HG02970 (cell line): ENCODE data around the gene NLN.
"Not testable (repeated sequence)": the region's sequence is repeated elsewhere in the genome, so short reads cannot be mapped to it uniquely, and the experiment has no call there.

Experiments used
- ATAC-seq: cut with Tn5 transposase; IDR thresholded peaks from one replicate; pipeline ENCODE4 v1.9.1; 2021; ENCODE audit warnings: mild to moderate bottlenecking, moderate library complexity, moderate number of reproducible peaks; ENCODE audit not compliant: unreplicated experiment, low FRiP score

NLN gene

DNA sequence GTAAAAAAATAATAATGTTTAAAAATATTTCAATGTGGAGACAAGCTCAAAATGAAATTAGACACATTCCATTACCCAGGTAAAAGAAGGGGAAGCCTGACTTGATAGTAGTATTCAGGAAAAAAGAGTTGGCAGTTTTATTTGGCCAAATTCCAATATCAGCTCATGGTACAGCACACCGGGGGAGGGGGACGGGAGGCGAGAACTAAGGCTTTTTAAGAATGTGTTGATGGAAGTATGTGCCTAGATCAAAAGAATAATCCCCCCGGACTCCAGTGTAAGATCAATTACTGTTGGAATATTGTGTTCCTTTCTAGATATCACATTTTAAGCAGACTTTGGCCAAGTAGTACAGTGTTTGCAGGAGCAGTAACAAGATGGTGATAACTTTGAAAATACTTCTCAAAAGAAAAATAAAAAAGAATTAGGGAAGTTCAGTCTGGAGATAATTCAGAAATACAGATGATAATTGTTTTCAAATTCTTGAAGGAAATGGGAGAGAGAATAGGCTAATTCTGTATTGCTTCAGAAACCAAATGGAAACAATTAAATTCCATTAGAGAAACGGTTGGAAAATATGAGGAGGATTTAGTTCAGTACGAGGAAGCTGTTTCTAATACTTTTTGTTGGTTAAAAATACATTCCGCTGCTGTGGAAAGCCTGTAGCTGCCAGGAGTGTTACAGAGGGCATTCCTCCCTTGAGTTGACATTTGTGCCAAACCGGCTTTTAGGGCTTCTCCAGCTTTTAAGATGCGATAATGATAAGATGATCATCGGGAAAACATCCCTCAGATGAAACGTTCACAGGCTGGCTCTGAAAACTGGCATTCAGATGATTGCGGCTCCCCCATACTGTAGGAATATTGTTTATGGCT, 106.3 kb downstream of the NLN start:
- no peak for ATAC-seq

- ATAC-seq = no peak
Measured at GRCh38 chr5:65830856-65831255, 108.9 kb downstream of the NLN start.

DNA sequence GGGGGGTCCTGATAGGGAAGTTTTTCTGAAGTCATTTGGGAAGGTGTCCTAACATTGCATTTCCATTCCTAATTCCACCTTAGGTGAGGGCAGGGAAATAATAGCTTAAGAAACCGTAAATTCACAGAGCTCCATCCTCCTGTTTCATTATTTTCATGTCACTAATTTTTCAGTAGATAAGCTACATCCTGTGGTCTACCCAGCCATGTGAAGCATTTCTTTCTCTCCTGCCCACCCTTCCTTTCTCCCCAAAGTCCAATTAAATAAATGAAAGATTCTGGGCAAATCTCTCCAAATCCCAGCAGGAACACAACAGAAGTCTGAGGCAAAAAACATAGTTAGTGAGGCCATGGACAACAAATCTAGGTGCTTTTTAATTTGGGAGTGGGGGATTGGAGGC, 109.3 kb downstream of the NLN start:
- ATAC-seq = no peak

DNA sequence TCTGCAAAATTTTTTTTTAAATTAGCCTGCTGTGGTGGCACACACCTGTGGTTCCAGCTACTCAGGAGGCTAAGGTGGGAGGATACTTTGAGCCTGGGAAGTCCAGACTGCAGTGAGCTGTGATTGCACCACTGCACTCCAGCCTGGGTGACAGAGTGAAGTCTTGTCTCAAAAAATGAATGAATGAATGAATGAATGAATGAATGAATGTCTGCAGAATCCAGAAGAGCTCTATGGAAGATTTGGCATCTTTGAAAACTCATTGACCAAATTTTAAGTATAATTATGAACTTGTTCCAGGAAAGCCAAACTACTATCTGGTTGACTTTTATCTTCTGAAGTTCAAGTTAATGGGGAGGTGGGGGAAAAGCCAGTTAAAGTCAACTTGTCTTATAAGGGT, 110.1 kb downstream of the NLN start:
- no peak for ATAC-seq

DNA sequence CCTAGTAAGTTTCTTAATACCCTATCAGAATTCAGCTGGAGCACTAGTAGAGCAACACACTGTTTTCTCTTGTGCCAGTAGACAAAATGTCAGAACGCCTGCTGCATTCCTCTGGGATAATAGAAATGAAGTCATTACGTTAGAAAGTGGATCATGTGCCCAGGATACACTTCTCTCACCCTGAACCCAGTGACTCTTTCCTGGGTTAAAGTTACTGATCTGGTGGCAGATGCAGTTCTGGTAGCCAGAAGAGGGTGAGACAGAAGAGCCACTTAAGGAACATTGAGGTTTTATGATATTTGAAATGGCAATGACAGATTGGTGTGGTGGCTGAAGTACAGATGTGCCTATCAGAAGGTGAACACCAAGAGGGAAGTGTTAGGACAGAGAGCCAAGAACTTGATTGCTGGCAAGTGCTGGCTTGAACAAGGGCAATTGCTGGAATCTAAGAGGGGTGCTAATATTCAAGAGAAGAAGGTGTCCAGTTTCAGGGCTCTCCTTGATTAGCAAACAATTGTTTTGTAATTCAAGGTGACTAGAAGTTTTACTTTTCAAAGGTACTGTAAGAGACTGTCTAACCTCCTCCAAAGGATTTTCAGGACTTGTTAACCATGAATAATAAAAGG, 110.7 kb downstream of the NLN start:
- ATAC-seq = no peak

DNA sequence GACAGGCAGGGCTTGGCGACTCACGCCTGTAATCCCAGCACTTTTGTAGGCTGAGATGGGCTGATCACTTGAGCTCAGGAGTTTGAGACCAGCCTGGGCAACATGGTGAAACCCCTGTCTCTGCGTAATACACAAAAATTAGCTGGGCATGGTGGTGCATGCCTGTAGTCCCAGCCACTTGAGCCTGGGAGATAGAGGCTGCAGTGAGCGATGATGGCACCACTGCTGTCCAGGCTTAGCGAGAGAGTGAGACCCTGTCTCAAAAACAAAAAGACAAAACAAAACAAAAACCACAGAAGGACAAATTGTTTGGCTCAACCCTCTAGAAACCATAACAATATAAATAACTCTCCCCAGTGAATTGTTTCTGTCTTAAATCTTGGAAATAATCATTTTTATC, 111.8 kb downstream of the NLN start:
- ATAC-seq = no peak

GRCh38 chr5:65834306-65834705, 112.3 kb downstream of the NLN start:
- ATAC-seq = no peak

DNA sequence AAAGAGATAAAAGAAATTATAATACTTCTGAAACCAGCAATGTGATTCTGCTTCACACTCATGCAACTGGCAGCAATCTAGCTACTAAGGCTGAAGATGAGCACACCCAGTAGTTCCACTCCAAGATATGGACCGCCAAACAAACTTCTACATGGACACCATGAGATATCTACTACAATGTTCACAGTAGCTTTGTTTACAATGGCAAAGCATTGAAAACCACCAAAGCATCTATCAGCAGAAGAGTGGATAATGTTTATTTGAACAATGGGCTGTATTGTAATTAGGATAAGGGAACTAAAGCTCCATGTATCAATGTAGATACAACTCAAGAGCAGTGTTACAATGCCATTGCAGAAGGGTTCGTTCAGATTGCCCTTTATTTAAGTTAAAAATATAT, 113.2 kb downstream of the NLN start:
- ATAC-seq = no peak

GRCh38 chr5:65837139-65837538, 115.1 kb downstream of the NLN start:
- no peak for ATAC-seq

GRCh38 chr5:65839170-65839569, 117.2 kb downstream of the NLN start:
- not testable (repeated sequence) for ATAC-seq

- ATAC-seq = no peak
Measured at GRCh38 chr5:65840071-65840470, 118.1 kb downstream of the NLN start.

DNA sequence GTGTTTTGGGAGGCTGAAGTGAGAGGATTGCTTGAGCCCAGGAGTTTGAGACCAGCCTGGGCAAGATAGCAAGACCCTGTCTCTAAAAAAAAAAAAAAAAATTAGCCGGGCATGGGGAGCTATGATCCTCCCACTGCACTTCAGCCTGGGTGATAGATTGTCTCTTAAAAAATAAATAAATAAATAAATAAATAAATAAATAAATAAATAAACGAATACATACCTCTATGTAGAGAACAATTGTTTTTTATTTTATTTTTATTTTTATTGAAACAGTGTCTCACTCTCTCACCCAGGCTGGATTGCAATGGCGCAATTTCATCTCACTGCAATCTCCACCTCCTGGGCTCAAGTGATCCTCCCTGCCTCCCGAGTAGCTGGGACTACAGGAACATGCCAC, 122.8 kb downstream of the NLN start:
- ATAC-seq = not testable (repeated sequence)

- ATAC-seq = no peak
Measured at GRCh38 chr5:65846101-65846500, 124.1 kb downstream of the NLN start.

DNA sequence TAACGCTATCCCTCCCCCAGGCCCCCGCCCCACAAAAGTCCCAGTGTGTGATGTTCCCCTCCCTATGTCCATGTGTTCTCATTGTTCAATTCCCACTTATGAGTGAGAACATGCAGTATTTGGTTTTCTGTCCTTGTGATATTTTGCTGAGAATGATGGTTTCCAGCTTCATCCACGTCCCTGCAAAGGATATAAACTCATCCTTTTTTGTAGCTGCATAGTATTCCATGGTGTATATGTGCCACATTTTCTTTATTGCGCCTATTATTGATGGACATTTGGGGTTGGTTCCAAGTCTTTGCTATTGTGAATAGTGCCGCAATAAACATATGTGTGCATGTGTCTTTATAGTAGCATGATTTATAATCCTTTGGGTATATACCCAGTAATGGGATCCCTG, 125.0 kb downstream of the NLN start:
- not testable (repeated sequence) for ATAC-seq

DNA sequence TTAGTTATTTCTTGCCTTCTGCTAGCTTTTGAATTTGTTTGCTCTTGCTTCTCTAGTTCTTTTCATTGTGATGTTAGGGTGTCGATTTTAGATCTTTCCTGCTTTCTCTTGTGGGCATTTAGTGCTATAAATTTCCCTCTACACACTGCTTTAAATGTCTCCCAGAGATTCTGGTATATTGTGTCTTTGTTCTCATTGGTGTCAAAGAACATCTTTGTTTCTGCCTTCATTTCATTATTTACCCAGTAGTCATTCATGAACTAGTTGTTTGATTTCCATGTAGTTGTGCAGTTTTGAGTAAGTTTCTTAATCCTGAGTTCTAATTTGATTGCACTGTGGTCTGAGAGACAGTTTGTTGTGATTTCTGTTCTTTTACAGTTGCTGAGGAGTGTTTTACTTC, 127.9 kb downstream of the NLN start:
- not testable (repeated sequence) for ATAC-seq

GRCh38 chr5:65854925-65855324, 132.9 kb downstream of the NLN start:
- ATAC-seq = no peak

- no peak for ATAC-seq
Measured at GRCh38 chr5:65855766-65856315, 133.8 kb downstream of the NLN start.

- no peak for ATAC-seq
Measured at GRCh38 chr5:65856520-65856919, 134.5 kb downstream of the NLN start.

- no peak for ATAC-seq
Measured at GRCh38 chr5:65858316-65858715, 136.3 kb downstream of the NLN start.

DNA sequence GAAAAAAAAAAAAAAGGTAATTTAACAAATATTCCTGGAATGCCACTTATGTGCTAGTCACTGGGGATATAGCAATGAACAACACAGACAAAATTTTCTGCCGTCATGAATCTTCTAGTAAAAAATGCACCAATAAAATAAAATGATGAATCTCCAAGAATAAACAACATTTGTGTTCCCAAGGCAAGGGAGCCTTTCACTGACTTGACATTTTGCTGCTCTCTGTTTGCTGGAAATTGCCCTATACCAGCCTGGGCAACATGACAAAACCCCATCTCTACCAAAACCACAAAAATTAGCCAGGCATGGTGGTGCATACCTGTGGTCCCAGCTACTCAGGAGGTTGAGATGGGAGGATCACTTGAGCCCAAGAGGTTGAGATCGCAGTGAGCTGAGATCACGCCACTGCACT, 139.8 kb downstream of the NLN start:
- ATAC-seq = no peak

DNA sequence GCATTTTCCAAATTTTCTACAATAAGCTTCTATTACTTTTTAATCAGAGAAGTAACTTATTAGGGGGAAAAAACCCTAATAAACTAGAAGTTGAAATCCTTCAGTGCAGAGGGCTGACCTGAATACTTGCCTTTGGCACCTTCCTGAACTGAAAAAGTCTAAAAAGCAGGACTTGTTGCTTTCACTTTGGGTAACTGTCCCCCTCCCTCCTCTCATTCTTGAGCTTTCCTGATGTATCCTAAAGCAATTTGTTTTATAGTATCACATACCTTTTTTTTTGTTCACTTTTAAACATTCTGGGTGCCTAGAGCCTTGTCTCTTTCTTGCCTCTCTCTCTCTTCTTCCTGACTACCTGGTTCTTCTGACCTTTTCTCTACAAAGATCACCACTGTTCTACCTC, 140.4 kb downstream of the NLN start:
- no peak for ATAC-seq

DNA sequence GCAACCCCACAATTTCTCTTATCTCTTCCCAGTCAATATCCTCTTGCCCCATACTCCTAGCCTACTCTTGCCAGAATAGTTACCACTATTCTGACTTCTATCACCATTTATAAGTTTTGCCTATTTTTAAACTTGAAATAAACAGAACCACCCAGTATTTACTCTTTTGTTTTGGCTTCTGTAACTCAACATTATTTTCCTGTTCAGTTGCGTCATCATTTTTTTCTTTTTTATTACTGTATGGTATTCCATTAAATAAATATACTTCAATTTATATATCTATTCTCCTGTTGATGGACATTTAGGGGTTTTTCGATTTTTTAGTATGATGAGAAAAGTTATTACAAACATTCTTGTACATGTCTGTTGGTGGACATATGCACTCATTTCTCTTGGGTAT, 141.7 kb downstream of the NLN start:
- ATAC-seq = no peak
